Natural killer cell (primary cell): Measurements from ENCODE around the gene SORBS2. TPM values are rescaled to one million over a fixed set of nuclear protein-coding genes. Genes with fewer than 3 reads are reported as not detected.

ENCODE experiments used
- ATAC-seq, 3 donors: fragments of 150-1000 bp in 2 of 3; fragments of 200-7000 bp in 1 of 3; cut with Tn5 transposase; 1 replicate in 1 of 3; 2 replicates in 2 of 3; pipeline ENCODE4 v1.10.0; 2021; ENCODE audit warnings: mild to moderate bottlenecking in 2 of 3, moderate library complexity in 2 of 3
- DNase-seq, 2 donors: peaks; one replicate each; pipeline versions ENCODE4 v3.0.0 to v3.0.0-alpha.2; 2013 to 2021; ENCODE audit warnings: mixed read lengths in 1 of 2
- H3K27ac ChIP-seq: one replicate; pipeline ENCODE4 v1.5.1; 2013; ENCODE audit warnings: mild to moderate bottlenecking, low read length
- H3K27me3 ChIP-seq: one replicate; pipeline ENCODE4 v1.6.1; 2013; ENCODE audit warnings: low read length; ENCODE audit not compliant: control insufficient read depth, insufficient read depth
- H3K36me3 ChIP-seq: one replicate; pipeline ENCODE4 v1.6.1; 2013; ENCODE audit warnings: low read length; ENCODE audit not compliant: control insufficient read depth, insufficient read depth
- H3K4me1 ChIP-seq: one replicate; pipeline ENCODE4 v1.6.1; 2013; ENCODE audit warnings: low read length; ENCODE audit not compliant: control insufficient read depth, insufficient read depth
- H3K4me3 ChIP-seq: one replicate; pipeline ENCODE4 v1.5.1; 2013; ENCODE audit warnings: low read length
- H3K9me3 ChIP-seq: one replicate; pipeline ENCODE4 v1.6.1; 2013; ENCODE audit warnings: low read length; ENCODE audit not compliant: control insufficient read depth, insufficient read depth
- H3K27ac Mint-ChIP-seq, 2 donors: one replicate each; pipeline ENCODE4 v1.8.0; 2022; ENCODE audit warnings: mild to moderate bottlenecking in 2 of 2, mixed read lengths in 2 of 2, moderate library complexity in 1 of 2
- H3K27me3 Mint-ChIP-seq, 2 donors: one replicate each; pipeline ENCODE4 v1.8.0; 2022; ENCODE audit warnings: low read depth in 2 of 2, mixed read lengths in 2 of 2
- H3K36me3 Mint-ChIP-seq: one replicate; pipeline ENCODE4 v1.8.0; 2022; ENCODE audit warnings: mixed read lengths
- H3K4me1 Mint-ChIP-seq, 2 donors: one replicate each; pipeline ENCODE4 v1.8.0; 2022; ENCODE audit warnings: mixed read lengths in 2 of 2
- H3K4me3 Mint-ChIP-seq: one replicate; pipeline ENCODE4 v1.8.0; 2022; ENCODE audit warnings: mild to moderate bottlenecking, moderate library complexity, mixed read lengths
- H3K9me3 Mint-ChIP-seq, 2 donors: one replicate each; pipeline ENCODE4 v1.8.0; 2022; ENCODE audit warnings: mixed read lengths in 2 of 2
- CTCF ChIP-seq: fragments of 200-600 bp; IDR thresholded peaks from one replicate; pipeline ENCODE4 v1.8.0; 2022; ENCODE audit warnings: antibody characterized with exemption
- WGBS: methylation state at CpG from one replicate; pipeline ENCODE4 v1.1.7; 2013; ENCODE audit warnings: missing lambda C conversion rate; ENCODE audit not compliant: insufficient coverage; 5-methylcytosine and 5-hydroxymethylcytosine counted together
- intact Hi-C: fragments of 100-400 bp; cut with micrococcal nuclease; formaldehyde crosslinking; loops from one replicate; pipeline ENCODE4 v1.14.2; 2022
- total RNA-seq, 4 donors: library from RNA; stranded (reverse); fragments of 120-200 nt in 1 of 4; gene quantifications; one replicate each; pipeline versions ENCODE4 v1.2.3 to v1.2.4, GENCODE V29; 2013 to 2022

Gene SORBS2
- total RNA-seq, 3 donors from 2014 or later (not counting 1 experiment from before 2014, with no cell fraction given), result 10.2 to 15.6 (median 13.5) TPM

DNA sequence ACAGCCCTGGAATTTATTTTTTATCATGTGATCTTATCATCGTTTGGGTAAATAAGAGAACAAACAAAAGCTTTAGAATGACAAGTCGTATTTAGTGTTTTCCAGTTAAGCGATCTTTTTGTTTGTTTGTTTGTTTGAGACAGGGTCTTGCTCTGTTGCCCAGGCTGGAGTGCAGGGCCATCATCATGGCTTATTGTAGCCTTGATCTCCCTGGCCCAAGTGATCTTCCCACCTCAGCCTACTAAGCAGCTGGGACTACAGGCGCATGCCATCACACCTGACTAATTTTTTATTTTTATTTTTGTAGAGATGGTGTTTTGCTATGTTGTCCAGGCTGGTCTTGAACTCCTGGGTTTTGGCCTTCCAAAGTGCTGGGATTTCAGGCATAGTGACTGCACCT, 219.6 kb downstream of the SORBS2 start:
- TF ChIP-seq CTCF, result no peak
- WGBS, result 95% methylated on average over 3 of the region's 4 CpGs
- Histone ChIP-seq H3K27me3 (no peaks in the 10 kb centered on the region), H3K9me3 (no peaks in the 10 kb centered on the region), H3K4me3 (no peak overlapping the region), H3K27ac (no peak overlapping the region), H3K4me1 (peaks cover 4% of the 10 kb centered on the region), H3K36me3 (no peaks in the 10 kb centered on the region)
- ATAC-seq (no peak), DNase-seq (no peak)
- Mint-ChIP-seq H3K27ac (no peak overlapping the region), H3K36me3 (no peaks in the 10 kb centered on the region), H3K4me1 (peaks cover 4 to 6% of the 10 kb centered on the region in 2 donors), H3K9me3 (no peaks in the 10 kb centered on the region), H3K27me3 (peaks cover 15 to 38% of the 10 kb centered on the region in 2 donors), H3K4me3 (no peak overlapping the region)
- intact Hi-C loops, result no loop called here

- TF ChIP-seq CTCF, result no peak
- DNase-seq, result no peak
- no peak for ATAC-seq
- H3K4me1 Mint-ChIP-seq, result peaks cover 12% of the 10 kb centered on the region in 2 donors
- H3K4me3 Mint-ChIP-seq, result no peak overlapping the region
- no peak overlapping the region for H3K27ac Mint-ChIP-seq
- 82% methylated on average over 4 of the region's 4 CpGs for WGBS
- no peaks in the 10 kb centered on the region for H3K9me3 Mint-ChIP-seq
- Histone ChIP-seq H3K27me3 (peaks cover 3% of the 10 kb centered on the region), H3K4me3 (no peak overlapping the region), H3K36me3 (no peaks in the 10 kb centered on the region), H3K4me1 (peaks cover 9% of the 10 kb centered on the region), H3K9me3 (no peaks in the 10 kb centered on the region), H3K27ac (no peak overlapping the region)
- intact Hi-C loops, result no loop called here
- peaks cover 20 to 45% of the 10 kb centered on the region in 2 donors for H3K27me3 Mint-ChIP-seq
- peaks cover 5% of the 10 kb centered on the region for H3K36me3 Mint-ChIP-seq
Measured at GRCh38 chr4:185591679-185592141, 220.3 kb downstream of the SORBS2 start.

DNA sequence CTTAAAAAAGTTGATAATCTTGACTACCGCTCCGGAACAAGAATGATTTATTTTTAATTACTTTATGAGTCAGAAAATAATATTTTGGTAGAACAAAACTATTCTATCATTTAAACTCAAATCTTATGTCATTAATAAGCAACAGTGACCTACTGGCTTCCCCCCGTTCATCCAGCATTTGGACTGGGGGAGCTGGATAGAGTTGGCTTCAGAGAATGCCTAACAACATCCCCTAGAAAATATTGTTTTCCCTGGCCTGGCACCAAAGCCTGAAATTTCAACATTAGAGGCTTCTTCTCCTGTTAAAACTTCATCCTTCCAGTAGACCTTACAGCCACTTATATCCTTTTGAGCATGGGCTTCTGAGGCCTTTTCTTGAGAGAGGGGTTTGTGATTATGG, 221.0 kb downstream of the SORBS2 start:
- H3K36me3 Mint-ChIP-seq, result peaks cover 5% of the 10 kb centered on the region
- DNase-seq (no peak), ATAC-seq (no peak)
- 80% methylated on average over 1 of the region's 3 CpGs for whole genome bisulfite sequencing
- H3K4me3 ChIP-seq, result no peak overlapping the region
- H3K4me1 ChIP-seq, result peaks cover 9% of the 10 kb centered on the region
- H3K9me3 ChIP-seq, result no peaks in the 10 kb centered on the region
- no peak for TF ChIP-seq CTCF
- peaks cover 5% of the 10 kb centered on the region for H3K27me3 ChIP-seq
- peaks cover 21 to 51% of the 10 kb centered on the region in 2 donors for H3K27me3 Mint-ChIP-seq
- peaks cover 12% of the 10 kb centered on the region in 2 donors for H3K4me1 Mint-ChIP-seq
- no peak overlapping the region for H3K27ac ChIP-seq
- no peak overlapping the region for H3K4me3 Mint-ChIP-seq
- no peak overlapping the region for H3K27ac Mint-ChIP-seq
- H3K36me3 ChIP-seq, result no peaks in the 10 kb centered on the region
- H3K9me3 Mint-ChIP-seq, result no peaks in the 10 kb centered on the region
- intact Hi-C loops, result no loop called here
